Jurkat, Clone E6-1 (cell line): ENCODE measurements around the gene MTPN.

Experiments
- DNase-seq: peaks from one replicate; pipeline ENCODE4 v3.0.0-alpha.2; 2011; ENCODE audit warnings: low read depth, low spot score
- H3K4me3 ChIP-seq: 2 replicates; pipeline ENCODE4 v1.5.1; 2011; ENCODE audit warnings: mild to moderate bottlenecking, low read length, control low read depth, moderate library complexity

Gene MTPN

DNA sequence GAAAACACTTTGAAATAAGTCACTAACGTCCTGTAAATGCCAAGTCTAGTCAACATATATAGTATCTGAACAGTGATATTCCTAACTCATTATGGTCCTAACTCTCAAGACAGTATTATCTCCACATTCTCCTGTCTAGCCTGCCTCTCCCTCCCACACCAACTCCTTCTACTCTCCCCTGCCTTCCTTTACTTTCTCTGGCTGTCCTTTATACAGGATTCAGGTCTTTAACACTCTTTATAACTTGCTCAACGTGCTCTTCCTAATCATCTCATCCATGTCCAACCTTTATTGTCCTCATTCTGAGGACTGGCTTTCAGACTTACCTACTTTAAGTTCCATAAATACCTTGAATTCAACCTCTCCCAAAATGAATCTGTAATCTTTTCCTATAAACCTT, 42.5 kb downstream of the MTPN start:
- no peak overlapping the region for H3K4me3 ChIP-seq
- DNase-seq = no peak

DNA sequence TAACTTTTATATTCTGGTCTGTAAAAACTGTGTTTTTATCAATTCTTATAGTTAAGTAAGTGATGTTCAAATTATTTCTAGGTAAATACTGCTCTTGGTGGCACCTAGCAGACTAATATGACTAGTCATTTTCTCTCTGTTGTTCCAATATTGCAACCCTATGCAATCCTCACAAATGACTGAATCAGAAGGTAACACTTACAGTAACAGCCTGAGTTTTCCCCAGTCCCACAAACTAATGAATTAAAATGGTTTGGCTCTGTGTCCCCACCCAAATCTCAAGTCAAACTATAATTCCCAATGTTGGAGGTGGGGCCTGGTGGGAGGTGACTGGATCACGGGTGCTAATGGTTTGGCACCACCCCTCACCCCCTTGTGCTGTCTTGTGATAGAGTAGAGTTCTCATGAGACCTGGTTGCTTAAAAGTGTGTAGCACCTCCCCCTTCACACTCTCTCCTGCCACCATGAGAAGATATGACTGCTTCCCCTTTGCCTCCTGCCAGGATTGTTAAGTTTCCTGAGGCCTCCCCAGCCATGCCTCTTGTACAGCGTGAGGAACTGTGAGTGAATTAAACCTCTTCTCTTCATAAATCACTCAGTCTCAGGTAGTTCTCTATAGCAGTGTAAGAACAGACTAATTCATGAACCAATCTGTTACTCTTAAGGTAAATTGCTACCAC, 43.5 kb downstream of the MTPN start:
- H3K4me3 ChIP-seq = no peak overlapping the region
- no peak for DNase-seq

DNA sequence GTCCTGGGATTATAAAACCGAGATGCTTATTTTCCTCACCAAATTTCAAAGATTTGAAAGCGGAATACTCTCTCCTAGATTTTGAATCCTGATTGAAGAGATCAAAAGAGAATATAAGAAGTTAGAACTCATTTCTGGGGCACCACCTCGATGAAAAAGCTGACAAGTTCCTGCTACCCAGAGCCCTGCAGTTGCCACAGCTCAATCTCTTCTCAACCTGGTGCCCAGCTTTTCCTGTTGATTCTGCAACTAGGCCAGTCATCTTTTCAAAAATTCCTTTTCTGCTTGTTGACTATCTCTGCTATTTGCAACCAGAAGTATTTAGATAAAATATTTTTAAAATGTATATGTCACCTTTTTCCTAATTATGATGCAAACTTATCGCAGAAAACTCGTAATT, 45.0 kb downstream of the MTPN start:
- DNase-seq = no peak
- H3K4me3 ChIP-seq = no peak overlapping the region

DNA sequence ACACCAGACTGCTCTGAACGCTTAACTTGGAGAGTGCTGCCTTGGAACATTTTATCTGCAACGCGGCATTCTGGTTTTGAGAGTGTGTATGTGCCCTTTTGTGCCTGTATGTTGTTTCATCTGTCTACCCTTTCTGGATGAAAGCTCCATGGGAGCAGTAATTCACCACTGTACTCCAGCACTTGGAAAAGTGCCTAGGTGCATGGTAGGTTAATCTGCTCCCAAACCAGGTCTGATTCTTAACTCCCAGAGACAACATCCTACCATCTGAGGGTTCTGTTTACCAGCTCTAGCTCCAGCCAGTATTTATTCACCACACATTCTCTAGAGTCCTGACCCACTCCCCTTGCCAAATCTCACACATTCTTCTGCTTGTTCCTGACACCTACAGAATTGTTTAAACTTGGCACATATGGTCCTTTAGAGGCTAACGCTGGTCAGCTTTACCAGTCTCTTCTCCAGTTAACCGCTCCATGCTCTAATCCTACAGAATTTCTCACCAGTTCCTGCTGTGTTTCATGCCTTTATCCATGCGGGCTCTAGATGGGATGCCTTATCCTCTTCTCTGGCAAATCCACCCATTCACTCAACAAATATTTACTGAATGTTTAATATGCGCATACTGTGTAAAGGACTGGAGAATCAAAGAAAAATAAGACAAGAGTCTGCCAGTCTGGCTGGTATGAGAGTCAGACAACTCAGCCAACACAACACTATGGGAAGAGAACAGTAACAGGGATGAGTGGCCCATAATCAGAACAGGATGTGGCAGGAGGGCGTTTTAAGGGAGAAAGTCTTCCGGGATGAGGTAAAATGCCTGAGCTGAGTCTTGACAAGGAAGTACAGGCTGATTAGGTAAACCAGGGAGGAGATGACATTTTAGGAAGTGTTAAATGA, 46.3 kb downstream of the MTPN start:
- DNase-seq = no peak
- no peak overlapping the region for H3K4me3 ChIP-seq

DNA sequence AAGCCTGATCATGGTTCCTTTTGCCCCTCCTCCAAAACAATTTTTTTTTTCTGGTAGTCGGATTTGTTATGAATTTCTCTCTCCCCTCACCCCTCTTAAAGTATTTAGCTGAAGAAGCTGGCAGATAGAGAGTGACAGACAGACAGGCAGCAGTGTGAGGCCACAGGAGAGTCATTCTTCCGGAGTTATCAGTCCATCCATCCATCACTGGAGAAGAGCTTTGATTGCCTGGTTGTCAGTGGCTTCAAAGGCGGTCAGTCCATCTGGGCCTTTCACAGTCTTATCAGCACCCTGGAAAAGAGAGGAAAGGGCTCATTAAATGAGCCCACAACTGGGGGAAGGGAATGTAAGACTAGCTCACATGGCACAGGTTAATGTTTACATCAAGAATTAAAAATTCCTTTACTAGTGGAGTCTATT, 47.4 kb downstream of the MTPN start:
- DNase-seq = no peak
- no peak overlapping the region for H3K4me3 ChIP-seq

DNA sequence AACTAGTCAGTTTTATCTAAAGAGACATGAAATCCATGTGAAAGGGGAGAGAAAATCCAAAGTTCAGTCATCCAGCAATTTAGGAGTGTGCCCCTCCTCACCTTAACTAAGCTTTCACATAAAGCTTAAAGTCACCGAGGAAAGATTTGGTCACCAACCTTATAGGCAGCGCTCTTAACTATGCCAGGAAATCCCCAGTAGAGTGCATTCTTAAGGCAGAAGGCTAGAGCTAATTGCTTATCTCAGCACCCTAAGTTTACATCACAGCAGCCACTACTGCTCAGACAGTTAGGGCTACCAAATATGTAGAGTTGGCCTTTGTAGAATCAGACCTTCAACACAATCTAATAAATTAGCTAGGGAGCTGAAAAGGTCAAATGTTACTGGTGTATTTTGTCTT, 47.9 kb downstream of the MTPN start:
- DNase-seq = no peak
- no peak overlapping the region for H3K4me3 ChIP-seq

DNA sequence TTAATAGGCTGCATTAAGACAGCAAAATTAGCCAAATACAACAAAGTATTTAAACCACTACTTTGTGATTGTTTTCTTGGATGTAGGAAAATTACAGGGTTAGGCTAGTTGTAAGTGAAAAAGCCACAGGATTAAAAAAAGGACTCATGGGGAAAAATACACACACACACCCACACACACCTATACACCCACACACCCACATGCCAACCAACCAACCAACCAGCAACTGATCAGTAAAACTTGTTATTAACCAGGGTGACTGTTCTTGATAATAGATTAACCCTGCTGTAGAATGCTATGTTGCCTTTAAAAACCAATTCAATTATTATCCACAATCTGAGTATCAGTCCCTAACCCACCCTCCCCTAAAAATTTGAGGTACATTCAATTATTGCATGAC, 49.0 kb downstream of the MTPN start:
- DNase-seq = no peak
- H3K4me3 ChIP-seq = no peak overlapping the region

DNA sequence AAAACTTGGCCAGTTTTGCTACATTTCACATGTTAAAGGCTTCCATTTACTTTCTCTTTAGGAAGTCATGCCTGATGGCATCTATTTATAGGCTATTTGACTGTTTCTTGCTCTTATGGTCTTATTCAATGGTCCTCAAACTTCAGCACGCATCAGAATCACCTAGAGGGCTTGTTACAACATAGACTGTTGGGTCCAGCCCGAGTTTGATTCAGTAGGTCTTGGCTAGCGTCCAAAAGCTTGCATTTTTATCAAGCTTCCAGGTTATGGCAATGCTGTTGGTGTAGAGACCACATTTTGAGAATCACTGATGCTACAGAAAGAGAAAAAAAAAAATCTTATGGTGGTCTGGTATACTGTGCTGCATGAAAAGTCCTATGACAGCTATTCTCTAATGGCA, 51.9 kb downstream of the MTPN start:
- no peak for DNase-seq
- H3K4me3 ChIP-seq = no peak overlapping the region

DNA sequence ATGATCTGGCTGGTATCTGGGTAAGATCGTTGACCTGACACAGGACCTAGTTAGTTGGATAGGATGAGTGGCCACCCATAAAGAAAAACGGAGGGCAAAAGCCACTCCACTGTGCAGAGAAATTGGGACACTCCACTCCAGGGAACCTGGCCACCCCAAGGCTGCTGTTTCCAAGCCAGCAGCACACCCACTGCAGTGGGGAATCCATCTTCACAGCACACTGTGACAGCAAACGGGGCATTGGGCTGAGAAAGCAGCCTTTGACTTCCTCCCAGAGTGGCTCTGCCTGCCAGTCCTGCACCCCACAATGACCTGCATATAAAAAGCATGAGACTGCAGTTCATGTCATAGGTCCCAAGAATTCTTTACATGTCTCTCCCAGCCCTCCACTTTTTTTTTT, 52.9 kb downstream of the MTPN start:
- no peak overlapping the region for H3K4me3 ChIP-seq
- no peak for DNase-seq

DNA sequence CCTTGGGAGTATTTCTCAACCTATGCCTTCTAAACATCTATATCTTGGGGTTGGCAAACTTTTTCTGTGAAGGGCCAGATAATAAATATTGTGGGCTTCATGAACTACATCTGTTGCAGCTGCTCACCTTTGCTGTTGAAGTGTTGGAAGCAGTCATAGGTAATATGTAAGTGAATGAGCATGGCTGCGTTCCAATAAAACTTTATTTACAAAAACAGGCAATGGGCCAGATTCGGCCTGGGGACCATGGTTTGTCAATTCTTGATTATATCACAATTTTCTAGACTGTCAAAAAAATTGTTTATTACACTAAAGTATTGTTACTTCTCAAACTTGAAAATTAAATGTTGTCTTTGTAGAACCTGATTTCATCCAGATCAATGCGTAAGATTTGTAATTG, 54.9 kb downstream of the MTPN start:
- H3K4me3 ChIP-seq = no peak overlapping the region
- no peak for DNase-seq

DNA sequence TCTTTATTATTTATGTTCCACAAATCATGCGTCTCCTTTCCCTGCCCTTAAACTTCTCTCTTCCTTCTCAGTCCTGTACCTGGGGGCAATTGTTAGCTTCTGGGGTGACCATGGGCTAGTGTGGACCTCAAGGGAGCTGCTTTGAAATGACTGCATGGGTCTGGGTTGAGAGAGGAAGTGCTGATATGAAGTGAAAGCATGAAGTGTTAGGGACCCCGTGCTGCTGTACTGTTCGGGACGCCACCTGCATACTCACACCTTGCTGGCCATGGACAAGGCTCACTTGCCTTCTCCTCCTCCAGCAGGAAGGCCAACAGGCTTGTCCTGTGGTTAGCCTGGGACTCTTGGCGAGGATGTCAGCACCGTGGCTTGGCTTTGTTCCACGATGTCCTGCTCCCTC, 56.7 kb downstream of the MTPN start:
- H3K4me3 ChIP-seq = no peak overlapping the region
- DNase-seq = no peak

DNA sequence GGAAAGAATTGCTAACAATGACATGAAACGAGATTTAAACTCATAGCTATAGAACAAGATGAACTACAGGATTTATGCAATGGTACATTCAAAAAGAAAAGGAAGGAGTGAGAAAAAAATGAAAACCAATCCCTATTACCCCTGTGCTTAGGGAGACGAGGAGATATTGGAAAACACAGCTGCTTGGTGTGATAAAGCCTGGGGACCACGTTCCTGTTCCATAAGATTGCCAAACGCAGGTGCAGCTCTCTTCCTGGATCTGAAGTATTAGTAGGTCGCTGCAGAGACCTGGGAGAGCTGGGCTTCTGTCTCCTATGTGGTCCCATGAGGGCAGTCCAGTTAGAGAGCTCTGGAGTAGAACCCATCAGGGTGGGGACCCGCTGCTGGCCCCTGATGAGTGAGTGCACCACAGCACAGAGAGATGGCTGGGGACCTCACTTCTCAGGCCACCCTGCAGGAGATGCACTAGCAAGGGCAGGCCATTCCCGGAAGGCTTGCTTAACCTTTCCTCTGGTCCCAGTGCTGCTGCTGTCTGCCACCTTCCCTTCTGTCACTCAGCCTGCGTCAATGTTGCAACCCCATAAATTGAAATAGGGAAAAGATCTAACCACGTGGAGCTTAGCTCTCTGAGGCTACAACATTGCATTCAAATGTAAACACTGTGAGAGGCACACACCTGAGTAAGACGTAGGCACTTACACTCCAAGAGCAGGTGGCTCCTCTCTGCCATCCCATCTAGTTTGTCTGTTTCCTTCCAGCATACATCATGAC, 57.9 kb downstream of the MTPN start:
- H3K4me3 ChIP-seq = no peak overlapping the region
- no peak for DNase-seq

DNA sequence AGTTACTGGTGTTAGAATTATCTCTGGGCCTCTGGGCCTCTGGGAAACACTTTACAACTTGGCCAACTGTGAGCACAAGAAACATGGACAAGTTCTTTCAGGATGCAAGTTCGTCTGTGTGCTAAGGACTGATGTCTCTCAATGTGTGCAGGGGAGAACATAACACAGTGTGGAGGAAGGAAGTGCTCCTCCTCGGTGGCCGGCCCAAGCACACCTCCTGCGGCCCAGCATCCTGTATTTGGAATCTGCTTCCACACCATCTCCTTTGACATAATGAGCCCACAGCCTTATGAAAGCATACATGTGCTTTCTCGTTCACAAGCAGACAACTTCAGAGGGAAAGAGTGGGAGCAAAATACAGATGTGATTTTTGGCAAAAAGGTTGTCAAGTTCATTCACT, 59.0 kb downstream of the MTPN start:
- no peak overlapping the region for H3K4me3 ChIP-seq
- DNase-seq = no peak

DNA sequence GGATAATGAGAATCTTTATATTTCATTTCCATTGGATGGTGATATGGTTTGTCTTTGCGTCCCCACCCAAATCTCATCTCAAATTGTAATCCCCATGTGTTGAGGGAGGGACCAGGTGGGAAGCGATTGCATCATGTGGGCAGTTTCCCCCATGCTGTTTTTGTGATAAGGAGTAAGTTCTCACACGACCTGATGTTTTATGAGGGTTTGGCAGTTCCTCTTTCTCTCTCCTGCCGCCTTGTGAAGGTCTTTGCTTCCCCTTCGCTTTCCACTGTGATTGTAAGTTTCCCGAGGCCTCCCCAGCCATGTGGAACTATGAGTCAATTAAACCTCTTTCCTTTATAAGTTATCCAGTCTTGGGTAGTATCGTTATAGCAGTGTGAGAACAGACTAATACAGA, 59.4 kb downstream of the MTPN start:
- no peak overlapping the region for H3K4me3 ChIP-seq
- no peak for DNase-seq

DNA sequence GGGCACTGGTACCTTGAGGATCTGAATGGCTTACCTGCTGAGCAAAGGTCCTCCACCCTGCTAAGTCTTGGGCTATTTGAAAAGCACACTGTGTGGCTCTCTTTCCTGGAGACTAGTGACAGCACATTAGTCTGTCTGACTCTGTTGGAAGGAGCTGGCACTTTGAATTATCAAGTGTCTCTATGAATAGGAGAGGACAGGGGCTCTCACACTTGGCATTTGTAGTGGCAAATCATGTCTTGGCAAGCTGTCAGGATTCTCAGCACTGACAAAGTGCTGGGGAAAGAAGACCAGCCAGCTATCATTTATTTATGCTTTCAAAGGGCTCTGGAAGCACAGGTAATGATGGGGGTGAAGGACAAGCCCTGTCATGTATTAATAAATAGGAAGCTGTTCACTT, 62.8 kb downstream of the MTPN start:
- H3K4me3 ChIP-seq = no peak overlapping the region
- DNase-seq = no peak

DNA sequence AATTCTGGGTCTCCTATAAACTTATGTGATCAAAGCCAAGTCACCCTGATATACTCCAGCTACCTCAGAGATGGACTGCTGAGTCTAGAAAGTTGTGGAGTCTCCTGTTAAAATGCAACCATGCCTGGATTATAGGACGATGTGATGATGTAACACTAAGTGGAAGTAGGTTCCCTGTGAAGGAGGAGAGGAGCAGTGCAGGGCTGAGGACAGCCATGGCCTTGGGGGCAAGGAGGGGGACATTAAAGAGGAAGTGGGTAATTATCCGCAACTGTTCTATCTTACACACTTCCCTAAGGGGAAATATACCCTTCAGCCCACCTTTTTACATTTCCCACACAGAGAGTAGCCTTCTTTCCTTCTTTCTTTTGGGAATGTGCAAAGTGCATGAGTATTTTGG, 63.8 kb downstream of the MTPN start:
- DNase-seq = no peak

DNA sequence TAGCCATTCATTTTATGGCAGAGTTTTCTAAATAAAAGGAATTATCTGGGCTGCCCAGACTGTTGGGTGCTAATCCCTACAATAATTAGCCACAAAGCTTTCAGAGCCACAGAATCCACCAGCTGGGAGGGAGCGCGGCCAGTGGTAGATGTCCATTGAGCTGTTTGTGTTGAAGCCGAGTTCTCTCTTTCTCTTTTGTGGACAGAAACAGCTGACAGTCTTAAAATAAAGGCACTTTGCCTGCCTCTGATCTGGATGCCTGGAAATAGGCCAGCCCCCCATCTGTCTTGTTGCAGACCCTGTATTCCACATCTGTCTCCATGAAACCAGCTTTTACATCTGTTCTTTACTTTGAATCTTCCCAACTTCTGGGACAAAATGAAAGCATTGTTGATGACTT, 66.1 kb downstream of the MTPN start:
- no peak for DNase-seq
- no peak overlapping the region for H3K4me3 ChIP-seq

More for the DNA sequence above, 63.8 kb downstream of the MTPN start:
- no peak overlapping the region for H3K4me3 ChIP-seq

DNA sequence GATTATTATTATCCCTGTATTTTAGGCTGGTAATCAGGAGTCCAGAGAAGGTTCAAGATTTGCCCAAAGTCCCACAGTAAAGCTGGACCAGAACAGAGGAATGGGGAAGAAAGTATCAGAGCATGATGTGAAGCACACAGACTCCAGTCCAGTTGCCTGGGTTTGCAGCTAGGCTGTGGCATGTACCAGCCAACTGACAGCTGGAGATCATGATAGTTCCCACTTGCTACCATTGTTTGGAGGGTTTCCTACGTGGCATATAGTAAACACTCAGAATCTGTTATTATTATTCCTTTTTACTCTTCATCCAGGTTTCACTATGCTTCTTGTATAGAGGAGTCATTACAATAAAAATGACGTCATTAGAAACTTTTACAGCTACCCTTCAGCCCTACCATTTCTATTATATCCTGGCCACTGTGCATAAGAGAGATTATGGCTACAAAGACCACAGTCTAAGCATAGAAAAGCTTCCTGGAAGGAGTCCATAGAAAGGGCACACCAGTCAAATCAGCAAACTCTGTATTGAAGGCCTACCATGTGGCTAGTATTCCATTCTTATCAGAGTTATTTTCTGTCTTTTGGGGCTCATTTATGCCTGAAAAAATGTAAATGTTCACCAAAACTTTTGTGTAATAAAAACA, 66.6 kb downstream of the MTPN start:
- no peak overlapping the region for H3K4me3 ChIP-seq

DNA sequence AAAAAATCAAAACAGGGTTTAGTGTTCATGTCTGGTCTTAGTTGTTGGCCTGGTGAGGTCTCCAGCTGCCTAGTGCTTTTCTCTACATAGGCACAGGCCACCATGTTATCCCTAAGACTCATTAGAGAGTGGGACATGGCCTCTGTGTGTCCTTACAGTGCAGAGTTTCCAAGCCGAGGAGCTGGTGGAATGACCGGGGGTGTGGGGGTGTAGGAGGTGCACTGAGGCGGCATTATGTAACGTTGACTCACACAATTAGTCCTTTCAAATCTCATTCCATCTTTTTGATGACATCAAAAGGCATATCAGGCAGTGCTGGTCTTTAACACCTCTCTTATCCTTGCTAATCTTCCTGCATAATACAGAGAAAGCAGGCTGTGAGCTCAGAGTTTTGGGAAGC, 71.3 kb downstream of the MTPN start:
- no peak for DNase-seq
- no peak overlapping the region for H3K4me3 ChIP-seq

More for the DNA sequence above, 66.6 kb downstream of the MTPN start:
- no peak for DNase-seq

DNA sequence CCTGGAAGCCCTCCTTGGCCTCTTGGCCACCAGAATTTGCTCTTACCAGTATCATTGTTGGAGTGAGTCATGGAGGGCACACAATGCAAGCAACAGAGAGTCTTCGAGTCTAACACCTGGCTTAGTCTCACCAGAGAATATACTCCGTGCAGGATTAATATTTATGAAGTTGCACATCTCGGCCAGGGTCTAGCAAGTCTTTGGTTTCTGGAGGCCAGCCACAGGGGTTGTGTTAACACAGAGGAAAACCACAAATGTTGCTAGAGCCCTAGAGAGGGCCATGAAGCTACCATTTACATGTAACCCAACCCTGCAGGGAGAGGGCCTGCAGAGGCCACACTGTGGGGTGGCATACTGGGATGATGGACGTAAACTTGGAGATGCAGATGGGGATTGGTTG, 71.8 kb downstream of the MTPN start:
- H3K4me3 ChIP-seq = no peak overlapping the region
- DNase-seq = no peak
